B cell (primary cell): Measurements from ENCODE around the gene ITPR3. TPM values are rescaled to one million over a fixed set of nuclear protein-coding genes. Genes with fewer than 3 reads are reported as not detected.

ENCODE experiments used
- ATAC-seq: fragments of 200-7000 bp; cut with Tn5 transposase; one replicate; pipeline ENCODE4 v1.10.0; 2021; ENCODE audit warnings: low read depth, mild to moderate bottlenecking, moderate number of reproducible peaks, moderate library complexity
- CTCF ChIA-PET: fragments of 350-600 bp; sonication (Branson Sonifier 250); formaldehyde crosslinking; loops from one replicate; lab custom pipeline; 2021; ENCODE audit warnings: antibody characterized with exemption, inconsistent platforms; lab: Charles Lee
- POLR2A ChIA-PET: fragments of 350-600 bp; sonication (Branson Sonifier 250); formaldehyde crosslinking; loops from one replicate; lab custom pipeline; 2021; ENCODE audit warnings: antibody characterized with exemption; lab: Charles Lee
- DNase-seq: peaks from one replicate; pipeline ENCODE4 v3.0.0; 2013
- H2AFZ ChIP-seq: 2 replicates; pipeline ENCODE4 v1.6.1; 2012; ENCODE audit warnings: mild to moderate bottlenecking, low read depth, low read length; ENCODE audit not compliant: insufficient read depth, poor library complexity, severe bottlenecking
- H3K27ac ChIP-seq, 2 donors: 1 replicate in 1 of 2; 2 replicates in 1 of 2; pipeline ENCODE4 v1.5.1; 2012 to 2013; ENCODE audit warnings: low read length in 2 of 2, mild to moderate bottlenecking in 2 of 2, moderate library complexity in 1 of 2
- H3K27me3 ChIP-seq, 4 experiments: fragments of 200-600 bp in 1 of 4; sonication (generic) in 1 of 4; replicated peaks in 1 of 4; 1 replicate in 2 of 4; 2 replicates in 2 of 4; pipeline versions ENCODE4 v1.6.1 to v1.7.0; 2013 to 2016; ENCODE audit warnings: low read length in 3 of 4, mild to moderate bottlenecking in 2 of 4, mixed read lengths in 1 of 4, moderate library complexity in 1 of 4; ENCODE audit not compliant: insufficient read depth in 4 of 4, control insufficient read depth in 3 of 4; ENCODE audit errors: control extremely low read depth in 1 of 4
- H3K36me3 ChIP-seq, 2 experiments: replicated peaks in 1 of 2; 1 replicate in 1 of 2; 2 replicates in 1 of 2; pipeline versions ENCODE4 v1.6.1 to v1.7.1; 2013; ENCODE audit warnings: low read length in 1 of 2; ENCODE audit not compliant: insufficient read depth in 2 of 2, control insufficient read depth in 1 of 2; ENCODE audit errors: control extremely low read depth in 1 of 2, extremely low read depth in 1 of 2
- H3K4me1 ChIP-seq, 2 donors: fragments of 200-600 bp in 1 of 2; sonication (generic) in 1 of 2; 1 replicate in 1 of 2; 2 replicates in 1 of 2; pipeline versions ENCODE4 v1.5.1 to v1.6.1; 2013 to 2017; ENCODE audit warnings: low read length in 2 of 2; ENCODE audit not compliant: control insufficient read depth in 2 of 2, insufficient read depth in 2 of 2
- H3K4me2 ChIP-seq: replicated peaks from 2 replicates; pipeline ENCODE3; 2012; ENCODE audit warnings: mild to moderate bottlenecking, low read depth, low read length; ENCODE audit not compliant: poor library complexity, severe bottlenecking
- H3K4me3 ChIP-seq, 5 experiments: fragments of 200-600 bp in 1 of 5; sonication (generic) in 1 of 5; 1 replicate in 3 of 5; 2 replicates in 2 of 5; pipeline versions ENCODE4 v1.5.1 to v1.7.0; 2011 to 2016; ENCODE audit warnings: low read length in 4 of 5, mild to moderate bottlenecking in 4 of 5, low read depth in 2 of 5, control low read depth in 1 of 5, moderate library complexity in 1 of 5; ENCODE audit not compliant: insufficient read depth in 1 of 5; ENCODE audit errors: control extremely low read depth in 1 of 5, extremely low read depth in 1 of 5
- H3K79me2 ChIP-seq: fragments of 200-600 bp; sonication (generic); one replicate; pipeline ENCODE4 v1.6.0; 2016; ENCODE audit warnings: low read length; ENCODE audit not compliant: control insufficient read depth, insufficient read depth
- H3K9ac ChIP-seq: fragments of 200-600 bp; sonication (generic); 2 replicates; pipeline ENCODE4 v1.6.1; 2017; ENCODE audit warnings: mild to moderate bottlenecking, low read length, moderate library complexity
- H3K9me3 ChIP-seq, 3 donors: one replicate each; pipeline versions ENCODE4 v1.6.1 to v1.7.1; 2013; ENCODE audit warnings: low read length in 2 of 3; ENCODE audit not compliant: control insufficient read depth in 2 of 3, insufficient read depth in 1 of 3; ENCODE audit errors: control extremely low read depth in 1 of 3
- H4K20me1 ChIP-seq: 2 replicates; pipeline ENCODE4 v1.6.0; 2012; ENCODE audit warnings: mild to moderate bottlenecking, low read length; ENCODE audit not compliant: insufficient read depth, control insufficient read depth, poor library complexity, severe bottlenecking
- H3K27ac Mint-ChIP-seq: one replicate; pipeline ENCODE4 v1.8.0; 2021; ENCODE audit warnings: mixed read lengths
- H3K27me3 Mint-ChIP-seq: one replicate; pipeline ENCODE4 v1.8.0; 2021; ENCODE audit warnings: mixed read lengths
- H3K4me1 Mint-ChIP-seq: one replicate; pipeline ENCODE4 v1.8.0; 2021; ENCODE audit warnings: mixed read lengths
- H3K4me3 Mint-ChIP-seq: one replicate; pipeline ENCODE4 v1.8.0; 2021; ENCODE audit warnings: mixed read lengths
- H3K9me3 Mint-ChIP-seq: one replicate; pipeline ENCODE4 v1.8.0; 2022; ENCODE audit warnings: mixed read lengths; ENCODE audit not compliant: insufficient read depth
- EZH2 ChIP-seq: IDR thresholded peaks from 2 replicates; pipeline ENCODE4 v1.6.1; 2012; ENCODE audit warnings: borderline replicate concordance, low read depth, mild to moderate bottlenecking, moderate library complexity, low read length; ENCODE audit not compliant: insufficient read depth, poor library complexity, severe bottlenecking
- WGBS: methylation state at CpG from one replicate; pipeline ENCODE4 v1.1.5; 2013; ENCODE audit warnings: missing lambda C conversion rate; ENCODE audit not compliant: insufficient coverage; 5-methylcytosine and 5-hydroxymethylcytosine counted together
- intact Hi-C: fragments of 100-400 bp; cut with micrococcal nuclease; formaldehyde crosslinking; loops from one replicate; pipeline ENCODE4 v1.10.0; 2022
- polyA plus RNA-seq: library from polyadenylated mRNA; depleted of rRNA; stranded (reverse); fragments of >200 nt; gene quantifications from 2 replicates; pipeline ENCODE4 v1.2.3, GENCODE V29; 2012
- total RNA-seq, 2 donors: library from RNA; stranded (reverse); fragments of 120-200 nt in 1 of 2; gene quantifications; 1 replicate in 1 of 2; 2 replicates in 1 of 2; pipeline versions ENCODE4 v1.2.3 to v1.2.4, GENCODE V29; 2013 to 2022
- TF ChIP-seq, protein P1 (sequence below): fragments of 200-600 bp; IDR thresholded peaks from one replicate; pipeline ENCODE4 v1.8.0; 2022; ENCODE audit warnings: antibody characterized with exemption, mild to moderate bottlenecking

Gene ITPR3
- total and polyA plus RNA-seq, 2 donors (not counting 1 experiment from before 2014, with no cell fraction given): 61.9 to 67.6 TPM

DNA sequence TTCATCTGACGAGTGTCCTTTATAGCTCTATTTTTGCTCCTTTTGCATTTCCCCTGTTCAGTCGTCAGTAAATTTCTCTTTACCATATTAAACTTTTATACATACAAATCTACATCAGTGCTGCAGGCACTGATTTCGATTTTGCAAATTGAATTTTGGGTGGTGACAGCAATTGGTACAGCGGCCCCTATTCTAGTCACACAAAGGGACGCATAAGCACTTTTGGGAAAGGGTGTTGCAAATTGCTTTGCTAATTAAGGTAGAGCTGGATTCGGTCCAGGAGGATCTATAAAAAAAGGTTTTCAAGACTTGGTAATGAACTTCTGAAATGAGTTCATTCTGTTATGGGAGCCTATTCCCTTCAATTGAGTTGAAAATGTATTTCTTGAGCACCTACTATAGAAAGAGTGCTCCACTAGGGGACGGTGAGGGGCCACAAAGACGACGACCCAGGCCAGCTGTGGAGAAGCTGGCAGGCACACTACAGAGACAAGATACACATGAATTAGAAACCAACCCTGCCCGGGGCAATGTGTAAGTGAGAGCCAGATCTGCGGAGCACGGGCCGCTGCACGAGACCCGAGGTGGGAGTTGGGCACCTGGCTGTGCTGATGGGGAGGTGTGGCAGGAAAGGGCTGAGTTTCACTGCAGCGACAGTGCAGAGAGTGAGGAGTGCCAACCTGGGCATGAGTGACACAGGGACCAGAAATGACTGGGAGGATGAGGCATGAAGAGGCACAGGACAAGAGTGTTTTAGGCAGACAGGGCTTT, 85.0 kb downstream of the ITPR3 start:
- Histone ChIP-seq H2AFZ (no peak overlapping the region), H3K9ac (no peak overlapping the region), H3K9me3 (no peaks in the 10 kb centered on the region), H3K4me2 (no peak overlapping the region), H4K20me1 (no peaks in the 10 kb centered on the region), H3K27ac (no peak overlapping the region), H3K4me1 (peaks cover 12 to 18% of the 10 kb centered on the region in 2 donors), H3K27me3 (no peaks in the 10 kb centered on the region), H3K79me2 (peaks cover 31% of the 10 kb centered on the region), H3K36me3 (peaks cover 1 to 15% of the 10 kb centered on the region in 2 experiments), H3K4me3 (no peak overlapping the region)
- WGBS: 88% methylated on average over 13 of the region's 16 CpGs
- no peak for DNase-seq
- peaks cover 37% of the 10 kb centered on the region for H3K4me1 Mint-ChIP-seq
- intact Hi-C loops: no loop called here
- no peaks in the 10 kb centered on the region for H3K27me3 Mint-ChIP-seq
- POLR2A ChIA-PET: interaction anchor here (1.1 kb wide), 1 partner anchor 99 kb away, joined by 4 read pairs; no protein-coding TSS in a partner anchor
- TF ChIP-seq, protein P1, sequence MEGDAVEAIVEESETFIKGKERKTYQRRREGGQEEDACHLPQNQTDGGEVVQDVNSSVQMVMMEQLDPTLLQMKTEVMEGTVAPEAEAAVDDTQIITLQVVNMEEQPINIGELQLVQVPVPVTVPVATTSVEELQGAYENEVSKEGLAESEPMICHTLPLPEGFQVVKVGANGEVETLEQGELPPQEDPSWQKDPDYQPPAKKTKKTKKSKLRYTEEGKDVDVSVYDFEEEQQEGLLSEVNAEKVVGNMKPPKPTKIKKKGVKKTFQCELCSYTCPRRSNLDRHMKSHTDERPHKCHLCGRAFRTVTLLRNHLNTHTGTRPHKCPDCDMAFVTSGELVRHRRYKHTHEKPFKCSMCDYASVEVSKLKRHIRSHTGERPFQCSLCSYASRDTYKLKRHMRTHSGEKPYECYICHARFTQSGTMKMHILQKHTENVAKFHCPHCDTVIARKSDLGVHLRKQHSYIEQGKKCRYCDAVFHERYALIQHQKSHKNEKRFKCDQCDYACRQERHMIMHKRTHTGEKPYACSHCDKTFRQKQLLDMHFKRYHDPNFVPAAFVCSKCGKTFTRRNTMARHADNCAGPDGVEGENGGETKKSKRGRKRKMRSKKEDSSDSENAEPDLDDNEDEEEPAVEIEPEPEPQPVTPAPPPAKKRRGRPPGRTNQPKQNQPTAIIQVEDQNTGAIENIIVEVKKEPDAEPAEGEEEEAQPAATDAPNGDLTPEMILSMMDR: no peak
- no peak for TF ChIP-seq EZH2
- no peak overlapping the region for H3K27ac Mint-ChIP-seq
- no peaks in the 10 kb centered on the region for H3K9me3 Mint-ChIP-seq
- no peak overlapping the region for H3K4me3 Mint-ChIP-seq
- no peak for ATAC-seq
- CTCF ChIA-PET: interaction anchor here (0.6 to 6.7 kb wide), 3 partner anchors 16 to 271 kb away, joined by 3 to 213 read pairs (median 4); partner anchors contain the start of gene BAK1

- Histone ChIP-seq H3K4me2 (no peak overlapping the region), H2AFZ (no peak overlapping the region), H3K9me3 (peaks cover 0 to 4% (median 0%) of the 10 kb centered on the region in 3 donors), H3K4me3 (no peak overlapping the region), H3K36me3 (peaks cover 1 to 15% of the 10 kb centered on the region in 2 experiments), H3K4me1 (peaks cover 16 to 25% of the 10 kb centered on the region in 2 donors), H3K27me3 (no peaks in the 10 kb centered on the region), H3K79me2 (peaks cover 23% of the 10 kb centered on the region), H4K20me1 (no peaks in the 10 kb centered on the region), H3K27ac (no peak overlapping the region), H3K9ac (no peak overlapping the region)
- DNase-seq (no peak), ATAC-seq (no peak)
- Mint-ChIP-seq H3K9me3 (no peaks in the 10 kb centered on the region), H3K27ac (no peak overlapping the region), H3K4me1 (peaks cover 37% of the 10 kb centered on the region), H3K27me3 (no peaks in the 10 kb centered on the region), H3K4me3 (no peak overlapping the region)
- WGBS: 40% methylated on average over 1 of the region's 5 CpGs
- POLR2A ChIA-PET: no interaction called here
- CTCF ChIA-PET: interaction anchor here (1.2 to 2.3 kb wide), 5 partner anchors 10 to 128 kb away, joined by 3 to 6 read pairs (median 5); partner anchors contain the start of gene BAK1
- TF ChIP-seq, protein P1: no peak
- TF ChIP-seq EZH2: no peak
- intact Hi-C loops: no loop called here
Observed at GRCh38 chr6:33707771-33708170, 86.6 kb downstream of the ITPR3 start.
